Epithelial cell of esophagus (primary cell): ENCODE data around the gene NTN1.

ENCODE experiments used
- DNase-seq: peaks from one replicate; pipeline ENCODE4 v3.0.0; 2010; ENCODE audit warnings: low read depth
- H3K4me3 ChIP-seq: 2 replicates; pipeline ENCODE4 v1.5.1; 2011; ENCODE audit warnings: mild to moderate bottlenecking, low read length, control low read depth
- CTCF ChIP-seq: IDR thresholded peaks from 2 replicates; pipeline ENCODE4 v1.5.1; 2011; ENCODE audit warnings: low read depth, mild to moderate bottlenecking, low read length, control low read depth, inconsistent platforms; ENCODE audit not compliant: insufficient read depth; ENCODE audit errors: missing control alignments

Gene NTN1

GRCh38 chr17:9071016-9071415 is 49.7 kb downstream of the NTN1 start:
- no peak for TF ChIP-seq CTCF
- DNase-seq = no peak
- no peak overlapping the region for H3K4me3 ChIP-seq

GRCh38 chr17:9071811-9072498 is 50.6 kb downstream of the NTN1 start:
- TF ChIP-seq CTCF = no peak
- H3K4me3 ChIP-seq = no peak overlapping the region
- no peak for DNase-seq

- no peak overlapping the region for H3K4me3 ChIP-seq
- no peak for TF ChIP-seq CTCF
- peak; percentile 5 for DNase-seq
These were observed 51.5 kb downstream of the NTN1 start for GRCh38 chr17:9072696-9073339.

GRCh38 chr17:9074131-9074530 is 52.8 kb downstream of the NTN1 start:
- no peak for DNase-seq
- TF ChIP-seq CTCF = no peak
- H3K4me3 ChIP-seq = no peak overlapping the region

- no peak for TF ChIP-seq CTCF
- DNase-seq = no peak
- H3K4me3 ChIP-seq = no peak overlapping the region
These were observed 58.3 kb downstream of the NTN1 start for GRCh38 chr17:9079461-9080103.

- no peak for TF ChIP-seq CTCF
- DNase-seq = no peak
- no peak overlapping the region for H3K4me3 ChIP-seq
These were observed 59.1 kb downstream of the NTN1 start for GRCh38 chr17:9080296-9080914.

GRCh38 chr17:9080983-9081382 is 59.7 kb downstream of the NTN1 start:
- no peak for TF ChIP-seq CTCF
- no peak for DNase-seq

More at GRCh38 chr17:9080983-9081382, 59.7 kb downstream of the NTN1 start:
- H3K4me3 ChIP-seq = no peak overlapping the region
